ENCODE measurements around the gene ETV5.

DNA sequence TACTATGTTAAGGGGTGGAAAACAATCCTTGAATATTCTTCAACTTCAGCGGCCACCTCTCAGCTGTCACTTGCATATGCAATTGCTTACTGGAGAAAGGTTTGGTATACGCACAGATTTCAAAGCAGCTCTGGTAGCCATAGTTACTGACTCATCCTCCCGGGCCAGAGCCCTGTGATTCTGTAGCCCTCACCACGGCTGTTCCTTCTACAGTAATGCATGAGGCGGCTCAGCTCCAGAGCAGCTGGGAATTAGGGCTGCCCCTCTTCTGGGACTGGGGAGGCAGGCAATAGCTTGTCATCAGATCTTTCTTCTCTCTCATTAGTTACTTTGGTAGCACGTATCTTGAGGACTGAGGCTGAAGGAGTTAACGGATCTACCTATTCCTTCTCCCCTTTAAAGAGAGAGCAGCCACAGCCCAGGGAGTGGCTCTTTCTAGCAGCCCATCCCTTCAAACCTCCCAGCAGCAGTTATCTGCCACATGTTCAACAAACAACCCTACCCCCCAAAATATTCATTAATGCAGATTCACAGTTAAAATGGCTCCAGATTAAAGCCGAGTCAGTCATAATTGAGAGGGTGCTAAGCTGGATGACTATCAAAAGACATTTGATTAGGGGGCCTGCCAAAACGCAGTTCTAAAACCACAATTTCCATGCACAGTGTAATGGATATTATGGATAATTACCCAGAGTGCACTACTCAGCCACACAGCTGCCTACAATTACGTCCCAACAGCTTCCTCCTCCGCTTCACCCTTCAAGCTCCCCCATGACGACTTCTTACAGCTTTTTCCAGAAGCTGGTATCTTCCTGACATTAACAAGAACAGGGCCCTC, 54.7 kb downstream of the ETV5 start:
- no peak for TF ChIP-seq TARDBP (IDR thresholded peaks at IDR 0.05)
- TF ChIP-seq CTBP1 (IDR thresholded peaks at IDR 0.05; ENCODE audit: borderline replicate concordance): no peak

Data from HEK293T (cell line).